NCI-H526 treated with DMSO at 0.1 percent for 48 hours (cell line): ENCODE results near the gene LRP1B.

Source experiments
- DNase-seq: peaks from one replicate; lab custom pipeline; 2025; lab: John Stamatoyannopoulos, UW

Gene LRP1B

DNA sequence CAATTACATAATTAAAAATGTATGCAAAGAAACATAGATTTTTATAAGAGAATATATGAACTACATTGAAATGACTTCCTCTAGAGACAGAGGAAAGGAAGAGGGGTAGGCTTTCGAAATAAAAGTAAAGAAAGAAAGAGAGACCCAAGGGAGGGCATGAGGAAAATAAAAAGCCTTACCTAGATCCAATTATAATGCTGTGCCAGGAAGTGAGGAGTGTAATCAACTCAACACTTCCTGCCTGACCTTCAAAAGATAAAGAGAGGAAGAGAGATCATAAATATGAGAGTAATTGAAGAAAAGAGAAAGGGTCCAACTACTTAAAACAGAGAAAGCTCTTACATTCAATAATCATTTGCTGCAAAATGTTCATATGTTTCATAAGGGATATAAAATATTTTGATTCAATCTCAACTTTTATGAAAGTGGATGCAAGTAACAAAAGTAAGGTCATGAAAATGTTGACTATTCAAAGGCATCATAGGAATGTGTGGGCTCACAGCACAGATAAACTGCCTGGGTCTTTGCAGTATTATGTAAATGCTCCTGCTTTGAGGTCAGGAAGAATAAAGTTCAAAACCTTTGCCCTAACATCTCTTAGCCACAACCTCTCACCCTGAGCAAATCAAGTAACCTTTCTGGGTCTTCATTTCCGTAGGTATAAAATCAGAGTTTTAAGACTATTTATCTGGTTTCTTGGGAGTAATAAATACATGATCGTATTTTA is 1237.7 kb downstream of the LRP1B start:
- DNase-seq = no peak

DNA sequence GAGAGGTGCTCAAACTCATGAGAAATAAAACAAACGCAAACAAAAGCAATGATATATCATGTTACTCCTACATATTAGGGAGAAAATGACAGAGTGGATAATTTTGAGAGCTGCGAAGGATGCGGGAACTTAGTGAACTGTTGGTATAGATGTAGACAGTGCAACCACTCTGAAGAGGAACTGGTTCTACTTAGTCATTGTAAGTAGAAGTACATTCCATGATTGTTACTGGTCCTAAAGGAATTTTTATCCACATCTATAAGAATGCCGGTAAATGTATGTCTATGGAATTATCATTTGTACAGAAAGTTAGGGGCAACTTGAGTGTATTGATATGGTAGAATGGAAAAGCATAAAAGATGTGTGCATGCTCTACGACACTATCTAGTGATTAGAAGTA is 1238.4 kb downstream of the LRP1B start:
- DNase-seq = no peak

DNA sequence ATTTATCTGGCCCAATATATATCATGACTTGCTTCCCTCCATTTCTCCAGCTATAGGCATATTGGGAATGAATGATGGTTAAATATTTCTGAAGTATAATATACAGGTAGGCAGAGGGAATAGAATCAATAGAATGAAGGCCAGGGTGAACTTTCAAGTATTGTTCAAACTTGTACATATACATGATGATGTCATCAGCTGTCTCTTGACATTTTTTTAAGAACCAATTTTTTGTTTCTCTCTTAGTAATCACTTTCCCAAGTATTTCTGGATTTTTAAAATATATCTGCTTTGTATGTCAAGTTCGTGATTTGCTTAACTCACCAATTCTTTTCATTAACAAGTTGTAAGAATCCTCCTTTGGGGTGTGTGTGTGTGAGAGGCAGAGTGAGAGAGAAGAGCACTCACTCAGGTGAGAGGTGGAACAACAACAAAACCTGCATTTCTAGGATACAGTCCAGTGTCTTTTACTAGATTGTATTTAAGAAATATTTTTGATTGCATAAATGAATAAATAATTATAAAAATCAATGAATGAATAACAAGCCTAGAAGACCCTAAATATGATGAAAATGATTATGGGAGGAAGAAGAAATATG is 1239.1 kb downstream of the LRP1B start:
- no peak for DNase-seq

DNA sequence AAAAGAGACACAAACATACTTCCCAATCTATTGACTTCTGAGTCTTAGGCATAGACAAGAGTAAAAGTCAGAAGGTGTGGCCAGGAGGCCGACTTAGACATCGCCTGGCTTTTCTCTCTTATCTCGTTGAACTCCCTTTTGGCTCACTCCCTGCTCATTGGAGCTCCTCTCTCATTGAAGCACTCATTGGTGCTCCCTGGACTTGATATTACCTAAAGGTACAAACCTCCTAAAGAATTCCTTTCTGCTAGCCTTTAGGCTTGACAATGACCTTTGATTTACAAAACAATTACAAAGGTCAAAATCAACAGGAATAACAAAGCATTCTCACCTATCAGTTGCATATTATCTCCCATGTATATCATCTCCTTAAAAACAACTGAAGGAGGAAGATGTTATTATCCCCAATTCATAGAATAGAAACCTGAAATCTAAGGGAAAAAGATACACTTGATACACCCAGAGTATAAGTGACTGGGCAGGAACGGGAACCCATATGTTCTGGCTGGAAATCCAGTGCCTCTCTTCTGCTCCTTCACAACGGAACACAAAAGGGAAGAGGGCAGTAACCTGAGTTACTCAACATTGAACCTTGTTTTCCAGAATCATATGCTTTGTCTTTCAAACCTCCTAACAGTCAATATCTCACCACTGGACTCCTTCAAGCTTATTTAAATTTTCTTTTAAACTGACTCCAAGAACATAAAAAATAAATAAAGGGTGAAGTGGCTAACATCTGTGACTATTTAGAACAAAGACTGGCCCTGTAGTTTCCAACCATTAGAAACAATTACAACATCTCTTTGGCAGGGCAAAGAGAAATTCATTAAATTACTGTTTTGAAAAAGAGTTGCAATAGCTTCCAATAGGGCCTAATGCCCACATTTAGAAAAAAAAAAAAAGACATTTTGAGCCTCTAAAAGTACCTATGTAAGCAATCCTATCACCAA is 1247.9 kb downstream of the LRP1B start:
- no peak for DNase-seq

DNA sequence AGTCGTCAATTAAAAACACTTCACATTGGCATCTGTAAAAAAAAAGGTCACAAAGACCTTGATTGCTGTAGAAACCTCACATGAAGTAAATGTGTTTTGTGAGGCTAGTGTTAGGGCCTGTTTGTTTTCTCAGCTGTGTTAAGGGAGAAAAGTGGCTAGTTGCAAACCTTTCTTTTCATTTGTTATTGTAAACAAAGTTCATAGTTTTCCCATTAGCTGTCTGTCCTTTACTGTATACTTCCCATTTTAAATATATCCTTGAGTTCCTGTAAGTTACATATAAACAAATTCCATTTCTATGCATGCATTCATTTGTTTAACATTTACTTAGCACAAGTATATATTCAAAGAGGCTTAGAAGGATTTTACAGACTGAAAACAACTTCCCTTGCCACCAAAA is 1250.2 kb downstream of the LRP1B start:
- DNase-seq = no peak

DNA sequence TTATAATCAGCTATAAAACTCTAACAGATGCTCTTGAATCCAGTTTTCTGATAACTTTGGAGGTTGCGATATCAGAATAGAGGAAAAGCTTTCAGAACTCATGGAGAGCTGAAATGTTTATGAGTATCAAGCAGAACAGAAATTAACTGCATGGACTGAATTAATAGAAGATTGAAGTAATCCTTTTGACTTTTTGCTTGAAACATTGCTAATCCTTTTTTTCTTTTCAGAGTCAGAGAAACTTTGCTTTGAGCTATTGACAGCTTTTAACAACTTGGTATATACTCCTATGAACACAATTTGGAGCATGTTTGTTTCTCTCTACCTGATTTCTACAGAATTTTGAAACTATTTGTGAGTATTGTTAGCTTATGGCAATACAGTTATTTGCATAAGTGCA is 1254.8 kb downstream of the LRP1B start:
- no peak for DNase-seq

DNA sequence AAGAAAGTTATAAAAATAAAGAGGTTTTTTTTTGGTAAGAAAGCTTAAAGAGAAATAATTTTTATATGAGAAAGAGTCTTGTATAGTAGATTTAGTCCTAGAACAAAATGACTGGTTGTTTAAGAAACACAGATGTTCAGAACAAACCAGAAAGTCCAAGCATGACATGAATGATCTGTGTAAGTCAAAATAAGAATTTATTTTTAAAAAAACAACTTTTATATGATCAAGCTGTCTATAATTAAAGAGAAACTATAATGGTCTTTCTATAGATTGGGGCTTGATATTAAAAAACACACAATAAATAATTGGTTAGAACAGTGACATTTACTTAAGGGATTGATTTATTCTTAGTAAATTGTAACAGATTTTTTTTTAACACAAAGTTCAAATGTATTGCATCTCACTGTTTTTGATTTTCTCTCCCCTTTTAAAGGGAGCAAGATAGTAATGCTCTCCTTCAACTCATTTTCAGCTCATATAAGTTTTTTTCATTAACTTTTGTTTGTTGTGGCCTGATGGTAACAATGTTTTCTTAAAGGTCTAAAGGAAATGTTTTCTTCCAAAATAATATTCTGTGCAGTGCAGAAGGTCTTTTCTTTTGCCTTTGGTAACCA is 1256.8 kb downstream of the LRP1B start:
- DNase-seq = no peak

DNA sequence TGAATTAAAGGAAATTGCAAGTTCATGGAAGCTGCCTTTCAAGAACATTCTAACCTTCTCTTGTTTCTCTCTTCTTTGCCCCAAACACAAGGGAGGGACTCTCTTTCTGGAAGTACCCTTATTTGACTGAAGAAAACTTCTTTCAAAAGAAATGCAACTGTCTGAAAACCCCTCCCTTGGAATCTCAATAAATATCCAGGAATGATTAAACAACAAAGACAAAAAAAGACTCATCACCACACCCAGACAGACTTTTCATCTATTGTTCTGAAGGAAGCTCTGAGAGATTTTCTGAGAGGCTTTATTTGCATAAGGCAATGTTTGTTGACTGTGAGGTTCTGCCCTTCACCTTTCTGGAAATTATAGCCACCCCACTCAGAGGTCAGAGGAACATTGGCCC is 1260.9 kb downstream of the LRP1B start:
- DNase-seq = no peak

DNA sequence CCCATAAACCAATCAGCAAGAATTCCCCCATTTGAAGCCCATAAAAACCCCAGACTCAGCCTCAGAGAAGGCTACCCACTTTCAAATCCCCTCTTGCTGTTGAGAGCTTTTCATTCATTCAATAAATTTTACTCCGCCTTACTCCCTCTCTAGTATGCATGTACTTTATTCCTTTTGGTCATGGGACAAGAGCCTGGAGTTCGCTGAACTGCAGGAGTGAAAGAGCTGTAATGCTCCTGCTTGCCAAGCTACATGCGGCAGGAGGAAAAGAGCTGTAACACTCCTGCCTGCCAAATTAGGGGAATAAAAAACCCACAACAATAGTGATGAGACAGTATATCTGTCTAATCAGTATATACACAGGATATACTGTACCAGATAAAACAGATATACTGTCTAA is 1261.7 kb downstream of the LRP1B start:
- DNase-seq = no peak

DNA sequence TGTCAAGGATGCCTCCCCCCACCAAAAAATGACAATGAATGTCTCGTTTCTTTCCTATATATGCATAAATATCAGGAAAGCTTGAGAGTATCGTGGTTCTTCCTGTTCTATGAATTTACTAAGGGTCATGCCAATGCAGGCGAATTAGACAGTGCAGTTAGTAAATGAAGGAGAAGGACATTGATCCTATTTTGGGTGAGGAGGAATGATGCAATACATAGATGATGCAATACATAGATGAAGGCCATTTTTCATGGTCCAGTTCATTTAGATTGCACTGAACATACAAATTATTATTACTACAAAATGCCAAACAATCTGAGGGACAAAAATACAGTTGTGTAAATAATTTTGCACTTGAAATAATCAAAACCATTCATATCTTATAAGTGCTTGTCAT is 1265.0 kb downstream of the LRP1B start:
- no peak for DNase-seq

DNA sequence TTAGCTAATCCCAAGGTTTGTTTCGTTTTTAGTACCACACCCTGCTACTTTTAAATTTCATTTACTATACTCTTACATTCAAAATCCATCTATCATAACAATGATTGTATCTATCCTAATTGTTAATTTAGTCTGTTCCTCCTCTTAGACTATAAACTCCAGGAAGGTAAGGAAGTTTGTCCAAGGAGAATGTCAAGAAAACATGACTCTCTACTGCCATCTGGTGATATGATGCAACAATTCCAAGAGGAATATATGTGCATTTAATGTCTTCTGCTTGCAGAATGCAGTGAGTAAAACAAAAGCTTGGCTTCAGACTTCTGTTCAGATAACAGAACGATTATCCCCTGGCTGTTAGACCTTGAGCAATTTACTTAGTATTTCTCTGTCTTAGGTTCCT is 1267.1 kb downstream of the LRP1B start:
- peak; percentile 42 for DNase-seq

DNA sequence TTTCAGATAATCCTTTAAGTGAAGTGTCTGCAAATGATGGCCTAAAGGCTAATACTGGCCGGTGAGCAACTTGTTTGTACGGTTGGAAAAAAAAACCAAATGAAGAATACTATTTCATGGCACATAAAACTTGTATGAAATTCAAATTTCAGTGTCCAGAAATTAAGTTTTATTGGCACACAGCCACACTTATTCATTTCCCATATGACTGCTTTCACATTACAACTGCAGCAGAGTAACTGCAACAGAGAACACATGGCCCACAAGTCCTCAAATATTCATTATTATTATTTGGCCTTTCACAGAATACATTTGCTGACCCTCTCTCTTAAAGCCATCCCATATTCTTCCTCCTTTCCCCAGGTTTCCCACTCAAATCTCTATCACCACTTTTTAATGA is 1268.6 kb downstream of the LRP1B start:
- DNase-seq = no peak

DNA sequence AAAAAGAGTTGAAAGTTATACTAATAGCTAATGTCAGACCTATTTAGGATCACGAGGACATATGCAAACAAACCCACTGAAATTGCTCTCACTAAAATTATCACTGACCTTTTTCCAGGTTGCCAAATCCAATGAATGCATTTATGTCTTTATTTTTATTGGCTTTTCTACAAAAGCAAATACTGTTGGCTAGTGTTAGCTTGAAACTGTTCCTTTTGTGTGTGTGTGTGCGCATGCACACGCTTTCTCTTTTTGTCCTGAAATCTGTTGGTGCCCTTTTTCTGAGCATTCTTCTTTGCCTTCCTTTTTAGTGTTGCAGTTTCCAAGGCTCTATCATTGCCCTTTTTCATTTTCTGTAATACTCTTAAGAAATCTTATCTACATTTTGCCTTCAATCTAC is 1269.2 kb downstream of the LRP1B start:
- no peak for DNase-seq

DNA sequence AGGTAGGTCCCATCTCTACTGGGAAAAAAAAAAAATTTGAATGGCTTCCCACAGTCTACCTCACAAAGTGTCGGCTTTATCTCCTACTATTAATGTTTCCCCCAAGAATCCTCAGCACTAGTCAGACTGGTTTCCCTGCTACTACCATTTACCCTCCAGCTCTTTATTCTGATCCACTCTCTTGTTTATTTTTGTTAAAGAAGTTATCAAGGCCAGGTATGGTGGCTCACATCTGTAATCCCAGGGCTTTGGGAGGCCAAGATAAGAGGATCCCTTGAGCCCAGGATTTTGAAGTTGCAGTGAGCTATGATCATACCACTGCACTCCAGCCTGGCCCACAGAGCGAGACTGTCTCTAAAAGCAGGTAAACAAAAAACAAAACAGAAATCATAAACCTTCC is 1275.3 kb downstream of the LRP1B start:
- DNase-seq = no peak

DNA sequence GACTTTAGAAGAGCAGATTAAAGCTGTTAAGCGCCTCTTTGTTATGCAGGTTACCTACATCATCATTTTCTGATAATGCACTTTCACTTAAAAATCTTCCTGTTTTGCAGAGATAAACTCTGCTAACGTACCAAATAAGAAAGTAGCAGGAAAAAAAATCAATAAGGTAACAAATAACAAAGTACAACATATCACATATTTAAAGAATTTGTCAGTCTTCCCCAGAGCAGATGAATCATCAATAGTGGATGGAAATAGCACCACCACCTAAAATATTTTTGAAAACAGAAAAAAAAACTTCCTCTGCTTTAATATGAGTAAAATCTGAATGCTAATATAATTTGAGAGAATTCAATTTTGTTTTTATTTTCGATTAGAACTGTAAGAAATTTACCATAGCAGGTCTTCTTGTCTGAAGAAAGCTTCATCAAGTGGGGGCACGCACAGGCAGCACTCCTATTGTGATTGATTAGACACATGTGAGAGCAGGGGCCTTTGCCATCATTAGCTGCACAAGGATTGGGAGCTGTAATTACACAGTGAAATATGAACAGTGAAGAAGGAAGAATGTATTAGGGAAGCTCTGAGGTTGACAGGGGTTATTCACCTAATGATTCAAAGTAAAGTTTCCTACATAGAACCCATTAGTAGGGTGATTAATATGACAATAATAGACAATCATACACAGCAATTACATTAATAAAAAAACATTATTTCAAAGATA is 1279.4 kb downstream of the LRP1B start:
- no peak for DNase-seq

DNA sequence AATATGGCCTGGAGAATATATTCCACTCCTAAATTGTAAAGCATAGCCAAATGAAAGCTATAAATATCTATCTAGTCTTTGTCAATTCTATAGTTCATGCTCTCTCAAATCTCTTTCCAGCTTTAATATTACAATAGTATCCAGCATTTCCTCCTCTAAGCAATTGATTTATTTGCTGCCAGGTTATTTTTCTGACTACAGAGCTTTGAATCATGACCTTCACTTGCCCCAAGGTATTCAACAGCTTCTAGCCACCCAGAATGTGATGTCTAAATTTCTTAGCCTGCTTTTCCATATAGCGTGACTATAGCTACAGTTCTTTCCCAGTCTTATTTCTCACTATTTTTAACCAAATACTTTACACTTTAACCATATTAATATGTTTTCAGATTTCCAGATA is 1287.6 kb downstream of the LRP1B start:
- DNase-seq = no peak

DNA sequence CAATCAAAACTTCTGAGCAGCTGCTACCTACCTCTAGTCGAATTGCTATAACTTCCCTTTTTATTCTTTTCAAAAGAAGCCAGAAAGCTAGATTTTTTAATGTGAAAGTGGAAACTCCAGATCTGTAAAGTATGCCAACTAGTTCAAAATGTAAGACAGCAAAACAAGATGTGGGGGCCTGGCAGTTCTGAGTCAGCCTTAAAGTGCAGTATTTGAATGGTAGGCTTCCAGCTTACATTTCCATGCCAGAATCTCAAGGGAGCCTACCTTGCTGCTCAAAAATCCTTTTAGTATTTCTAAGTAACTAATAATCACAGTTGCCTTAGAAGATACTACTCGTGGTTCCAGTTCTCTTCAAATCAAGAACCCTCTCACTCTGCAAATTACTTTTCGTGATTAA is 1288.7 kb downstream of the LRP1B start:
- DNase-seq = no peak

DNA sequence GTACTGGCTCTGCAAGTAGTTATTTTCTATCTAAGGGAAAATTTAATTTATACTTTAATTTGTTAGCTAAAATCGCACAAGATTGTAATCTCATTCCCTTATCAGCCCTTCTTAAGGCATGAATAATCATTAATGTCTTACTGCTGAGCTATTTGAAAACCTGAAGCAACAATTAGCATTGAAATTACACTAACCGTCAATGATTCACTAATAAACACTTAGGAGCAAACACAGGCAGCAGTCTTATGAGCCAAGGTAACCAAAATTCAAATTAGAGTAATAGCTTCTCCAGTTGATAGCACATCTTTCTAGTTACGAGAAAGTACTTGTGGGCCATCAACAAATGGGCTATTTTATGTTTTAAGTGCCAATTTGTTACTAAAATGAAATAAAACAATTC is 1289.7 kb downstream of the LRP1B start:
- DNase-seq = peak; percentile 1

DNA sequence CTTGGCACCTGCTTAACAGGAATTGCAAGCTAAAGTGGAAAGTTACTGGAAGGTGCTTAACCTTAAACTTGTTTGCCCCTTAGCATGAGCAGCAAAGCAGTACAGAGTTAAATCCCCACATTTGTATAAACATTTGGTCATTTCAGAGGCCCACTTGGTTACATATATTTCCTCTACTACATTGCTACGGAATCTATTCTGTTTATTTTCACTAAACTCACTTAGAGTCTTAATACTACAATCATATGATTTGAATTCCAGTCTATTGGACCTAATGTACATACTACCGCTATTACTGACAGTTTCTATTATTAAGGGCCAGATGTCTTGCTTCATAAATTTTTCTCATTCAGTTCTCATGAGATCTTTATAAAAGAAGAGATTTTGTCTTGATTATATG is 1294.0 kb downstream of the LRP1B start:
- no peak for DNase-seq

DNA sequence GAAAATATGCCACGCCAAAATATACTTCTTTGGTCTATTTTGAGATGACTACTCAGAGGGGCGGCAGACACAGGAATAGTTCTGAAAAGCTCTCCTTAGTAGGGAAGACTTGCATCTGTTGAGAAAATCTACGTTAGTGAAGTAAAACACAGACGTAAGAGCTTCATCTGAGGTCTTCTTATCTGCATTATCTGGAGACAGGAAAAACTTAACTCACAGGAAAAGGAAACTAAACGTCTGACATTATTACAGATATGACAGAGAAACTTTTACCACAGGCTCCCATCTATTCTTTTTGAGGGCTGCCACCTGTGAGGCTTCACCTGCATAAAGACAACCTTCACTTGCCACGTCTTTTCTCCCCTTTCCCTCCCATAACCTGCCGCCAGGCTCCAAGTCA is 1295.7 kb downstream of the LRP1B start:
- no peak for DNase-seq

DNA sequence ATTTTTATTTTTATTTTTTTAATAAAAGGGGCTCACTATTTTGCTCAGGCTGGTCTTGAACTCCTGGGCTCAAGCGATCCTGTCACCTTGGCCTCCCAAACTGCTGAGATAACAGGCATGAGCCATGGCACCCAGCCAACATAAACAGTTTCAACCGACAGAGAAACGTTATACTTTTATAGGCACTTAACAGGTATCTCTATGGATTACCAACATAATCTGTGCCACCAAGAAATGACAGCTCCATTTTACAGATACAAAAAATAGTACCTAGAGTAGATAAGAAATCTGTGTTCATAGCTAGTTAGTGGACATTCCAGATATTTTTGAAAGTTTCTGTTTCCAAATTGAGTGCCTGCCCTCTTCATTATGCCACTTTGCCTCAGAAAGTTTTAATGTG is 1316.7 kb downstream of the LRP1B start:
- no peak for DNase-seq

DNA sequence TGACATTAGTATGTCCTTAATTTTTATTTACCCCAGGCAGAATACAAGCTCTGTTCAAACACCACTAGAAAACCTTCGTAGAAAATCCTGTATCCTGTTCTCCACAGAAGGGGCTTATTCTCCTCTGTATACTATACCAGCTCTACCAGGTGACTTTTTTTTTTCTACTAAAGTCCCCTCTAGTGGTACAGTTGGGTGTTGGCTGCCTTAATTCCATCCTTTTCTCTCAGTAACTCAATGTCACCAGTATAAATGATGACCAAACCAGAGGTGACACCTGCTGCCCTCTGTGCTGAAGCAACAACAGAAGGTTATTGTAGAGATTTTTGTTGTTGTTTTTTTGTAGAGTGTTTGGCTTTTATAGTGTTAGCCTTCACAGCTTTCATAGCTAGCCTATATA is 1322.0 kb downstream of the LRP1B start:
- DNase-seq = no peak
